Activated T-cell treated with anti-CD3 and anti-CD28 coated beads, Interleukin-2, amount 50 U/mL, for 4 hours (primary cell): ENCODE data around the gene IFIT2. TPM values are rescaled to one million over a fixed set of nuclear protein-coding genes. Genes with fewer than 3 reads are reported as not detected.
"Not testable (repeated sequence)": the region's sequence is repeated elsewhere in the genome, so short reads cannot be mapped to it uniquely, and the experiment has no call there.

Experiments
- ATAC-seq, 2 donors: fragments of 200-7000 bp; cut with Tn5 transposase; one replicate each; pipeline ENCODE4 v1.10.0; 2021
- DNase-seq: peaks from one replicate; pipeline ENCODE4 v3.0.0-alpha.2; 2020
- H3K27me3 Mint-ChIP-seq: one replicate; pipeline ENCODE4 v1.8.0; 2021; ENCODE audit warnings: low read depth, mixed read lengths
- H3K36me3 Mint-ChIP-seq: one replicate; pipeline ENCODE4 v1.8.0; 2022; ENCODE audit warnings: mixed read lengths; ENCODE audit not compliant: insufficient read depth
- H3K4me1 Mint-ChIP-seq: one replicate; pipeline ENCODE4 v1.8.0; 2021; ENCODE audit warnings: low read depth, mixed read lengths
- H3K4me3 Mint-ChIP-seq: one replicate; pipeline ENCODE4 v1.8.0; 2021; ENCODE audit warnings: mild to moderate bottlenecking, moderate library complexity, mixed read lengths
- H3K9me3 Mint-ChIP-seq: one replicate; pipeline ENCODE4 v1.8.0; 2021; ENCODE audit warnings: mixed read lengths
- total RNA-seq, 3 donors: library from RNA; stranded (reverse); gene quantifications; one replicate each; pipeline ENCODE4 v1.2.1, GENCODE V29; 2021

IFIT2 gene
- total RNA-seq, 3 donors from 2014 or later = 0.87 to 1.7 (median 1.5) TPM

DNA sequence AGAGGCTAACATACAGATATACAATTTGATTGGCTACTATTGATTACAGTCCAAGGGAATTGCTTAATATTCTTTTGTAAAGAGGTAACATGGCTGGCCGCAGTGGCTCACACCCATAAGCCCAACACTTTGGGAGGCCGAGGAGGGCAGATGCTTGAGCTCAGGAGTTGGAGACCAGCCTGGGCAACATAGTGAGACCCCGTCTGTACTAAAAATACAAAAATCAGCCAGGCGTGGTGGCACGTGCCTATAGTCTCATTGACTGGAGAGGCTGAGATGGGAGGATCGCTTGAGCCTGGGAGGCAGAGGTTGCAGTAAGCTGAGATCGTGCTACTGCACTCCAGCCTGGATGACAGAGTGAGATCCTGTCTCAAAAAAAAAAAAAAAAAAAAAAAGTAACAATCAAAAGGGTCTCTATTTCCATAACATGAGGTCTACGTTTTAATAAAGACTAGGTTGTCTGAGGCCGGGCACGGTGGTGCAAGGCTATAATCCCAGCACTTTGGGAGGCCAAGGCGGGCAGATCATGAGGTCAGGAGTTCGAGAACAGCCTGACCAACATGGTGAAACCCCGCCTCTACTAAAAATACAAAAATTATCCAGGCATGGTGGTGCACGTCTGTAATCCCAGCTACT, 29.8 kb downstream of the IFIT2 start:
- peak overlapping the region; percentile 79 for H3K4me3 Mint-ChIP-seq
- not testable (repeated sequence) for H3K36me3 Mint-ChIP-seq, H3K27me3 Mint-ChIP-seq, H3K9me3 Mint-ChIP-seq, DNase-seq, ATAC-seq
- H3K4me1 Mint-ChIP-seq = peaks cover 91% of the 10 kb centered on the region

DNA sequence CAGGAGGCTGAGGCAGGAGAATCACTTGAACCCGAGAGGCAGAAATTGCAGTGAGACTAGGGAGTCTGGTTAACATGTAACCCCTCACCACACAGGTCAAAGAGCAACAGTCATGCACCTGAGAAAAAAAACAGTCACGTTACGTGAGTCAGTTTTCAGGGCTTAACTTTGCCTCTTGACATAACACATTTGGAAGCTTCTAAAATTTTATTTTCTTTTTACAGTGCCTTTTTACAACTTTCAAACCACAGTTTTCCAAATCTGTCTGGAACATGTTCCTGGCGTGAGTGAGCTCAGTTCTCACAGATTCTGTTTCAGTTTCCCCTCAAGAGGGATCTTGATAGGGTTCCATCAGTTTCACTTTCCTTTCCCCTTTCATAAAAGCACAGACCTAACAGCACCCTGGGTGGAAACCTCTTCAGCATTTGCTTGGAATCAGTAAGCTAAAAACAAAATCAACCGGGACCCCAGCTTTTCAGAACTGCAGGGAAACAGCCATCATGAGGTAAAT, 30.3 kb downstream of the IFIT2 start:
- Mint-ChIP-seq H3K4me3 (peak overlapping the region; percentile 79), H3K27me3 (no peaks in the 10 kb centered on the region)

DNA sequence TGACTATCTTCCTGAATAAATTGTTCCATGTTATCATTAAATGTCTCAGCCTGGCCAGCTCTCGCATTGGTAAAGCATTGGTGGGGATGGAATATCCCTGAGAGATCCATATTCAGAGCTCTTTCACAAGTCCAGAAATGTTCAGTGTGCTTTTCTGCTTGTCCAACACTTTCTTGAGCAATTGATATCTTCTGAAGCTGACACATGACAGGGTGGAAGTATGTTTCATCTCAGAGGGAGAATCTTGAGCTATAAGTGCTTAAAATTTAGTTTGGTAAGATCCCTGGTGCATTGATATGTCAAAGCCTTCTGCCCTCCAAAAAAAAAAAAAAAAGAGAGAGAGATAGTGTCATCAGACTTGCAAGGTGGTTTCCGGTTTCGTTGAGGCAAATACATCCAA, 33.4 kb downstream of the IFIT2 start:
- peak overlapping the region; percentile 35 for H3K4me3 Mint-ChIP-seq
- peaks cover 23% of the 10 kb centered on the region for H3K36me3 Mint-ChIP-seq

More for the DNA sequence above, 30.3 kb downstream of the IFIT2 start:
- Mint-ChIP-seq H3K36me3 (peaks cover 5% of the 10 kb centered on the region), H3K9me3 (no peaks in the 10 kb centered on the region), H3K4me1 (peaks cover 91% of the 10 kb centered on the region)
- ATAC-seq (peak; percentile 55 to 60), DNase-seq (peak; percentile 11)

DNA sequence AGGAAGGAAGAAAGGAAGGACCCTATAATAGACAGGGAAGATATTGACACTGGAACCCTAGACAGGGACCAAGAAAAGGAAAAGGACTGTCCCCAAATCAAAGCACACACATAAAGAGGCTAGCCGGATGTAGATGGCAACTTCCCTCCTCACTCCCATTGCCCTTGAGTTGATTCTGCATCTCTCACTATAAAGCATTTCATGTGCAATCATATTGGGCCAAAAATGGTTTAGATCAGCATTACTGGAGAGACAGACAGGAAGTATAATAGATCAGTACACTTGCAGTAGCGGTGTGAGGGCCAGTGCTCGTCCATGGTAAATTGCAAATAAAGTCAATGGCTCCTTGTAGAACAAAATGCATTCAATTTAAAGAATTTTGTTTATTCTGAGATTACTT, 34.4 kb downstream of the IFIT2 start:
- ATAC-seq (no peak), DNase-seq (no peak)
- no peaks in the 10 kb centered on the region for H3K9me3 Mint-ChIP-seq
- H3K4me1 Mint-ChIP-seq = peaks cover 66% of the 10 kb centered on the region
- peaks cover 28% of the 10 kb centered on the region for H3K36me3 Mint-ChIP-seq
- no peaks in the 10 kb centered on the region for H3K27me3 Mint-ChIP-seq
- no peak overlapping the region for H3K4me3 Mint-ChIP-seq

More for the DNA sequence above, 33.4 kb downstream of the IFIT2 start:
- Mint-ChIP-seq H3K4me1 (peaks cover 76% of the 10 kb centered on the region), H3K9me3 (no peaks in the 10 kb centered on the region), H3K27me3 (no peaks in the 10 kb centered on the region)
- ATAC-seq = no peak
- DNase-seq = no peak

DNA sequence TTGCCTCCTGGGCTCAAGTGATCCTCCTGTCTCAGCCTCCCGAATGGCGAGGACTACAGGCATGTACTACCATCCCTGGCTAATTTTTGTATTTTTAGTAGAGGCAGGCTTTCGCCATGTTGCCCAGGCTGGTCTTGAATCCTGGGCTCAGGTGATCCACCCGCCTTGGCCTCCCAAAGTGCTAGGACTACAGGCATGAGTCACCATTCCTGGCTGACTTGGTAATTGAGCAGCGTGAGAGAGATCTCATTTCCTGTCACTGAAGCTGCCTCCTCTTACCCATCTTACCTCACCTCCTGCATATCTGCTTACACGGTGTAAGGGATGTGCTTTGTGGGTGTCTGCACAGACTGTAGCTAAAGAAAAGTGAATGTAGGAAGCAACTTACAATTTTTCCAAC, 35.6 kb downstream of the IFIT2 start:
- Mint-ChIP-seq H3K27me3 (no peaks in the 10 kb centered on the region), H3K36me3 (peaks cover 31% of the 10 kb centered on the region), H3K4me3 (no peak overlapping the region), H3K4me1 (peaks cover 54% of the 10 kb centered on the region), H3K9me3 (no peaks in the 10 kb centered on the region)
- ATAC-seq (peak; percentile 36 to 39), DNase-seq (peak; percentile 36)

DNA sequence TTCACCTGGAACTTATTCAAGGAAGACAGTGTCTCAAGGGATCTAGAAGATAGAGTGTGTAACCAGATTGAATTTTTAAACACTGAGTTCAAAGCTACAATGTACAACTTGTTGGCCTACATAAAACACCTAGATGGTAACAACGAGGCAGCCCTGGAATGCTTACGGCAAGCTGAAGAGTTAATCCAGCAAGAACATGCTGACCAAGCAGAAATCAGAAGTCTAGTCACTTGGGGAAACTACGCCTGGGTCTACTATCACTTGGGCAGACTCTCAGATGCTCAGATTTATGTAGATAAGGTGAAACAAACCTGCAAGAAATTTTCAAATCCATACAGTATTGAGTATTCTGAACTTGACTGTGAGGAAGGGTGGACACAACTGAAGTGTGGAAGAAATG, 36.9 kb downstream of the IFIT2 start:
- DNase-seq = no peak
- ATAC-seq = no peak

DNA sequence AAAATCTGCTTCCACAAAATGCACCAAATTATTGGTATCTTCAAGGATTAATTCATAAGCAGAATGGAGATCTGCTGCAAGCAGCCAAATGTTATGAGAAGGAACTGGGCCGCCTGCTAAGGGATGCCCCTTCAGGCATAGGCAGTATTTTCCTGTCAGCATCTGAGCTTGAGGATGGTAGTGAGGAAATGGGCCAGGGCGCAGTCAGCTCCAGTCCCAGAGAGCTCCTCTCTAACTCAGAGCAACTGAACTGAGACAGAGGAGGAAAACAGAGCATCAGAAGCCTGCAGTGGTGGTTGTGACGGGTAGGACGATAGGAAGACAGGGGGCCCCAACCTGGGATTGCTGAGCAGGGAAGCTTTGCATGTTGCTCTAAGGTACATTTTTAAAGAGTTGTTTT, 38.0 kb downstream of the IFIT2 start:
- DNase-seq (no peak), ATAC-seq (no peak)
- no peaks in the 10 kb centered on the region for H3K27me3 Mint-ChIP-seq
- H3K36me3 Mint-ChIP-seq = peaks cover 35% of the 10 kb centered on the region
- peaks cover 32% of the 10 kb centered on the region for H3K4me1 Mint-ChIP-seq
- H3K9me3 Mint-ChIP-seq = no peaks in the 10 kb centered on the region
- H3K4me3 Mint-ChIP-seq = no peak overlapping the region

More for the DNA sequence above, 36.9 kb downstream of the IFIT2 start:
- Mint-ChIP-seq H3K27me3 (no peaks in the 10 kb centered on the region), H3K9me3 (no peaks in the 10 kb centered on the region), H3K36me3 (peaks cover 35% of the 10 kb centered on the region), H3K4me3 (no peak overlapping the region), H3K4me1 (peaks cover 42% of the 10 kb centered on the region)

DNA sequence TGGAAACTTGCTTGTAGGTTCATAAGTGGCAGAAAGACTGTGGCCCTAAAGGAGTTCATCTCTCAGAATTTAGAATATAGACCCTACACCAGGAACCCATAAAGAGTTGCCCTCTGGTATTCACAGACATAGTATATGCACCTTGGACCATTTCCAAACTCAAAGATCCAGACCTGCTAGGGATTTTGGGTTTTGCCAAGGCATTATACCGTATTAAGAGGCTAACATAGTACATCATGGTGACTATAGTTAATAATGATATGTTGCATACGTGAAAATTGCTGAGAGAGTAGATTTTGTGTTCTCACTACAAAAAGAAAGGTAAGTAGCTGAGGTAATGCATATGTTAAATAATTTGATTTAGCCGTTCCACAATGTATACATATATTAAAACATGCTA, 39.8 kb downstream of the IFIT2 start:
- H3K36me3 Mint-ChIP-seq = peaks cover 35% of the 10 kb centered on the region
- H3K4me3 Mint-ChIP-seq = no peak overlapping the region
- no peaks in the 10 kb centered on the region for H3K9me3 Mint-ChIP-seq
- H3K4me1 Mint-ChIP-seq = peaks cover 17% of the 10 kb centered on the region
- no peaks in the 10 kb centered on the region for H3K27me3 Mint-ChIP-seq
- no peak for DNase-seq
- no peak for ATAC-seq

DNA sequence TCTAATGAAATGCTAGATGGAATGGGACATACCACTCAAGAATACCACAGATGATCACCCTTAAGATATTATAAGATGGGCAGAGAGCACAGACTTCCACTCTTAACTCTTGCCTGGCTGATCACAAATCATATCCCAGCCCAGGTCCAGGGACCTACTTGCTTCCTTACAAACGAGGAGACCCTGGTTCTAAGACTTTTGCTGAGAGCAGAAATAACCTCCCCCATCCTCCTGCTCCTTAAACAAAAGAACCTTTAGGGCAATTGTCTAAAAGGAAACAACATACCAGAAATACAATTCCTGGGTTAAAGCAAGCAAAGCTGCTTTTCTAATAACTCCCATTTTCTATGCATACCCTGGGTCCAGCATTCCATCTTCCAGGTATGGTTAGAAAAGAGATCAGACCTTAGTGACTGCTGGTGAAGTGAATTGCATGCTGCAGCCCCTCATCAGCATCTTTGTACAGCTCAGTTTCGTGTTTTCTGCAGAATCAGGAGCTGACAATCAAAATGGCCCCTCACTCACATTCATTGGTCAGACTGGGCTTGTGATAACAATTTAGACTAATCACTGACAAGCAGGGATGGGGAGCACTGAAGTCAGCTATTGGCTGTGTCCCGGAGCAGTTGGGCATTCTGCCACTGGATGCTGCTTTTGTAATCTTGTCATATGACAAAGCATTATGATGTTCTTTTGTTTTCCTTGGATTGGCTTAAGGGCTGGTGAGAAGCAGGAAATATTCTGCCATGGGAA, 40.5 kb downstream of the IFIT2 start:
- Mint-ChIP-seq H3K9me3 (no peaks in the 10 kb centered on the region), H3K27me3 (no peaks in the 10 kb centered on the region), H3K4me1 (peaks cover 10% of the 10 kb centered on the region), H3K4me3 (no peak overlapping the region), H3K36me3 (peaks cover 30% of the 10 kb centered on the region)
- no peak for DNase-seq
- ATAC-seq = no peak

DNA sequence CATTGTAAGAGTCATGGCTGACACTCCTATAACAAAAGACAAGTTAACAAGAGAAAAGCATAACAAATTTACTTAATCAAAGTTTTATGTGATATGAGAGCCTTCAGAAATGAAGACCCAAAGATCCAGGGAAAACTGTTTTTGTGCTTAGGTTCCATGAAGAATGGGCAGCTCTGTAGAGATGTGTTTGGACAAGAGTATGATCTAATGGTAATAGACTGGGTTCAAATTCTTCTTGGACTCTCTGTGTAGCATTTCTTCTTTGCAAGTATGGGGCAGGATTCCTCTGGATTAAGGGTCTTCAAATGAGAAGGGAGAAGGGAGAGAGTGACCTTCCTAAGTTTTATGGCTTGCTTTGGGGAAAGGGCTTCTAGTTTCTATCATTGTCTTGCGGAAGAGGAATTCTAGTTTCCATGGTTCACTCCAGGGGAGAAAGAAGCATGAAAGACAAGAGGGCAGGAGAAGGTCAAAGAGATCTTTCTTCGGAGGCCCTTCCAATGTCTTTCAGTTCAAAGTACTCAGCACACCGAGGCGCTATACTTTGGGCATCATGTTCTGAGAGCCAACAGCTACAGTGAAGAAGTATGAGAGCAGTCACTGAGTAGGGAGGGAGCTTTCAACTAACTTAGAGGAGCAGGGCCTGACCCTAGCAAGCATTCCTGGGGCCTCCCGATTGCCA, 41.4 kb downstream of the IFIT2 start:
- ATAC-seq = no peak
- Mint-ChIP-seq H3K4me3 (no peak overlapping the region), H3K4me1 (peaks cover 12% of the 10 kb centered on the region), H3K27me3 (no peaks in the 10 kb centered on the region), H3K36me3 (peaks cover 30% of the 10 kb centered on the region), H3K9me3 (no peaks in the 10 kb centered on the region)
- DNase-seq = no peak

DNA sequence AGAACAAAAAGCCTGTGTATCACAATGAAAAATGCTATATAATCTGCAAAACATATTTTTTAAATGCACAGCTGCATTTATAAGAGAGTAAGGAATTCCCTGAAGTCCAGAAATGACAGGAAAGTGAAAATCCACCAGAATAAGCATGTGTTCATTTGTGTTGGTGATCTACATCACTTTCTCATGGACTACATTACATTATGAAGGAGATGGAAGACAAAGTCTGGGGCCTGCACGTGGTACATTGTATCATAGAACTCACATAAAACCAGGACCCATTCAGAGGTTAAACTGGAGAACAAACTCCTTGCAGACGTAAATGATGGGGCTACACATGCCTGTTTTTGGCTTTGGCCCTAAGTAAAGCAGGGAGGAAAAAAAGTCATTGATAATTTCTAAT, 42.3 kb downstream of the IFIT2 start:
- ATAC-seq = no peak
- no peak for DNase-seq
- Mint-ChIP-seq H3K36me3 (peaks cover 21% of the 10 kb centered on the region), H3K27me3 (no peaks in the 10 kb centered on the region), H3K4me1 (peaks cover 15% of the 10 kb centered on the region), H3K9me3 (no peaks in the 10 kb centered on the region), H3K4me3 (no peak overlapping the region)

DNA sequence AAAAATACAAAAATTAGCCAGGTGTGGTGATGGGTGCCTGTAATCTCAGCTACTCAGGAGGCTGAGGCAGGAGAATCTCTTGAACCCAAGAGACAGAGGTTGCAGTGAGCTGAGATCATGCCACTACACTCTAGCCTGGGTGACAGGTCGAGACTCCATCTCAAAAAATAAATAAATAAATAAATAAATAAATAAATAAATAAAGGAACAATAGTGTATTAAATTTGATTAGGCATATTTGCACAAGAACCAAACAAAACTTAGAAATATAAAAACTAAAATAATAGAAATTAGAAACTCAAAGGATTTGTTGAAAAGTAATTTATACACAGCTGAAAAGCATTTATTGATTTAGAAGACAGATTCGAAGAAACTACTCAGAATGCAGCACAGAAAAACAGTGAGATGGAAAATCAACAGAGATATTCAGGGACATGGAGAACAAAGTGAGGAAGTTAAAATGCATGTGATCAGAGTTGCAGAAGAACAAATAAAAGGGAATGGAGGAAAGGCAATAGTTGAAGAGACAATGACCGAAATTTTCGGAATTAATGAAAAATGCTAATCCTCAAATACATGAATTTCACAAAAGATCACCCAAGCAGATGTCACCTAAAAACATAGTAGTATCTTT, 43.6 kb downstream of the IFIT2 start:
- no peak for ATAC-seq
- no peaks in the 10 kb centered on the region for H3K27me3 Mint-ChIP-seq
- no peak for DNase-seq
- H3K9me3 Mint-ChIP-seq = no peaks in the 10 kb centered on the region
- H3K4me3 Mint-ChIP-seq = no peak overlapping the region
- peaks cover 13% of the 10 kb centered on the region for H3K36me3 Mint-ChIP-seq
- peaks cover 16% of the 10 kb centered on the region for H3K4me1 Mint-ChIP-seq

DNA sequence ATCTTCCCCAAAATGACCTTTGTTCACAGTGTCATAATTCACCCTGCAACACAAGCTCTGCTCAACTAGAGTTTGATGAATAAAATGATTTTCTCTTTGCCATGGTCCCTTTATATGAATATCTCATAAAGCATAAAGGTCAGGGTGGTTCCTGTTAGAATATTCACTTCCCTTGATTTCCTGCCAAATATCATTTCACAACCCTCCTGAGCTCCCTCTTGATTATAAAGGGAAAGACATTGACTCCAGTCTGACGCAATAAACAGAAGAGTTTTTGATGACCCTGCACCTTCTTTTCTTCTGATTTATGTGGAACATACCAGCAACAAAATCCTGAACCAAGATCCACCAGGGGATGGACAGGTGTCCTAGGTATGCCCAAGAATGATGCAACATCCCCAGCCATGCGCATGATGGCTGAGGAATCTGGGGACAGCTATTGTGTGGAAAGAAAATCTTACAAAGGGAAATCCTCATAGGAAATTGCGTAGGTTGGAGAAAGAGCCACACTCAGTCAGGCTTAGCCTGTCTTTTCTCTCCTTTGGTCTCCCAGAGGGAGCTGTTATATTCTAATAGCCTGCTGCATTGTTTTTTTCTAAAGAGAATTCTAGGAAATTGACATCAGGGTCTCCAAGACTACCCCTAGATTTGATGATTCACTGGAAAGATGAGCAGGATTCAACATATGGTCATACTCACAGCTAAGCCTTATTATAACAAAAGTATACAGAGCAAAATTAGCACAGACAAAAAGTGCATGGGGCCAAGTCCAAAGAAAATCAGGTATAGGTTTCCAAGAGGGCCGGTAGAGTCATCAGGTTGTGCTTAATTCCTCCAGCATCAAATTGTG, 44.8 kb downstream of the IFIT2 start:
- Mint-ChIP-seq H3K4me3 (no peak overlapping the region), H3K4me1 (peaks cover 27% of the 10 kb centered on the region), H3K36me3 (peaks cover 7% of the 10 kb centered on the region), H3K27me3 (peaks cover under 1% of the 10 kb centered on the region), H3K9me3 (no peaks in the 10 kb centered on the region)
- no peak for DNase-seq
- ATAC-seq = no peak
